Endodermal cell (in vitro differentiated cells): ENCODE measurements around the gene LCE1D. TPM values are rescaled to one million over a fixed set of nuclear protein-coding genes. Genes with fewer than 3 reads are reported as not detected.

Source experiments
- DNase-seq: peaks from one replicate; pipeline ENCODE4 v3.0.0-alpha.2; 2017
- H3K27ac ChIP-seq: 2 replicates; pipeline ENCODE4 v1.5.1; 2013; ENCODE audit warnings: mild to moderate bottlenecking, low read depth, low read length, moderate library complexity
- H3K27me3 ChIP-seq: 2 replicates; pipeline ENCODE4 v1.6.1; 2013; ENCODE audit warnings: mild to moderate bottlenecking, low read length, moderate library complexity; ENCODE audit not compliant: insufficient read depth, control insufficient read depth, poor library complexity, severe bottlenecking
- H3K36me3 ChIP-seq: 2 replicates; pipeline ENCODE4 v1.7.0; 2013; ENCODE audit warnings: mild to moderate bottlenecking, low read length, moderate library complexity; ENCODE audit not compliant: control insufficient read depth, insufficient read depth
- H3K4me1 ChIP-seq: one replicate; pipeline ENCODE4 v1.7.0; 2013; ENCODE audit warnings: low read length; ENCODE audit not compliant: control insufficient read depth, insufficient read depth
- H3K4me3 ChIP-seq: 2 replicates; pipeline ENCODE4 v1.5.1; 2013; ENCODE audit warnings: mild to moderate bottlenecking, low read length, moderate library complexity
- H3K9ac ChIP-seq: 2 replicates; pipeline ENCODE4 v1.6.1; 2013; ENCODE audit warnings: mild to moderate bottlenecking, low read length, moderate library complexity; ENCODE audit not compliant: poor library complexity, severe bottlenecking; ENCODE audit errors: extremely low read depth
- H3K9me3 ChIP-seq: 2 replicates; pipeline ENCODE4 v1.6.1; 2013; ENCODE audit warnings: mild to moderate bottlenecking, low read length, moderate library complexity; ENCODE audit not compliant: control insufficient read depth
- H3K27ac Mint-ChIP-seq: 2 replicates; pipeline ENCODE4 v1.8.0; 2020; ENCODE audit warnings: mixed read lengths
- H3K27me3 Mint-ChIP-seq: 2 replicates; pipeline ENCODE4 v1.8.0; 2021; ENCODE audit warnings: mild to moderate bottlenecking, mixed read lengths; ENCODE audit not compliant: insufficient read depth
- H3K36me3 Mint-ChIP-seq: 2 replicates; pipeline ENCODE4 v1.8.0; 2020; ENCODE audit warnings: low read depth, mixed read lengths
- H3K4me1 Mint-ChIP-seq: 2 replicates; pipeline ENCODE4 v1.8.0; 2020; ENCODE audit warnings: mixed read lengths
- H3K4me3 Mint-ChIP-seq: 2 replicates; pipeline ENCODE4 v1.8.0; 2020; ENCODE audit warnings: mild to moderate bottlenecking, moderate library complexity, mixed read lengths
- H3K9me3 Mint-ChIP-seq: 2 replicates; pipeline ENCODE4 v1.8.0; 2020; ENCODE audit warnings: mild to moderate bottlenecking, mixed read lengths
- WGBS, 2 experiments: methylation state at CpG; one replicate each; pipeline versions ENCODE4 v1.1.5 to v1.1.7; 2013; ENCODE audit warnings: missing lambda C conversion rate in 2 of 2, mixed read lengths in 1 of 2; ENCODE audit not compliant: insufficient coverage in 1 of 2, insufficient read length in 1 of 2; 5-methylcytosine and 5-hydroxymethylcytosine counted together
- total RNA-seq, 2 donors: library from RNA; stranded (reverse); fragmentation: NEBNext Ultra II Directional in 1 of 2; extraction: Animal tissue kit (Norgen Biotek cat#: 25700) in 1 of 2; gene quantifications; 2 replicates in 1 of 2; 3 replicates in 1 of 2; pipeline ENCODE4 v1.2.1, GENCODE V29; 2021
- TF ChIP-seq, protein P1 (sequence below): fragments of 200-600 bp; sonication (generic); conservative IDR thresholded peaks from 2 replicates; pipeline ENCODE4 v1.5.0; 2021; ENCODE audit warnings: antibody characterized with exemption, mild to moderate bottlenecking

Gene LCE1D
- total RNA-seq, 2 donors from 2014 or later = not detected

DNA sequence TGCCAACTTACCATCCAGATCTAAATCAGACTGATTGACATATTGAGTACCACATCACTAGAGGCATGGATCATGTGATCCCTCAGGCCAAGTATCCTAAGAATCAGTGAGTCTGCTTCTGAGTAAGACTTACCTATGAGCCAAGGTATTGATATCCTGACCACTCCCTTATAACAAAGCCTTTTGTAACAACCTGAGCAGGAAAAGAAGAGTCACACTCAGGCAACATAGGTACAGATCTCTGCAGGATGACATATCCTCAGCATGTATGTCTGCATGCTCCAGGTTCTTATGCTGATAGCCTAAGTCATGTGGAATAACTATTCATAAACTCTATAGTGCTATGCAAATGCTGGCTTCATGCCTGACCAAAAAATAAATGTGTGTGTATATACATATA, 28.4 kb downstream of the LCE1D start:
- Mint-ChIP-seq H3K4me1 (no peaks in the 10 kb centered on the region), H3K9me3 (peaks cover 67% of the 10 kb centered on the region)
- H3K9me3 ChIP-seq = peaks cover 64% of the 10 kb centered on the region

DNA sequence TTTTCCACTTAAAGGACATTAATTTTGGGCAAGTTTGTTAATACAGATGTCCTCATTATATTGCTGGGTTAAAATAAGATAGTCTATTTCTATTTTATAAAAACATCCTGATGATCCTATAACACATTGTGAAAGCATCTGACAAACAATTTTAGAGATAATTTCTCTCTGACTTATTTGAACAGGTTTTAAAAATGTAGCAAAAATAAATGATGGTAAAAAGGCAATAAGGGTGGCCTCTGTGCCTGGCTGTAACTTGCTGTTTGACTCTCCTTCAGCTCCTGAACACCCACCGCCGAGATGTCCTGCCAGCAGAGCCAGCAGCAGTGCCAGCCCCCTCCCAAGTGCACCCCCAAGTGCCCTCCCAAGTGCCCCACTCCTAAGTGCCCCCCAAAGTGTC, 30.7 kb downstream of the LCE1D start, which contains the start of gene LCE1A:
TSS of gene LCE1A (plus strand) at position 301 of the 400 bp plus-strand sequence. CDS start at position 301, 0 bp downstream.
- H3K9me3 ChIP-seq = peaks cover 53% of the 10 kb centered on the region
- no peaks in the 10 kb centered on the region for H3K4me1 ChIP-seq
- Mint-ChIP-seq H3K36me3 (no peaks in the 10 kb centered on the region), H3K27ac (no peak within 1 kb of the TSS), H3K9me3 (peaks cover 78% of the 10 kb centered on the region), H3K4me1 (no peaks in the 10 kb centered on the region), H3K4me3 (no peak within 1 kb of the TSS), H3K27me3 (no peaks in the 10 kb centered on the region)
- 60 to 81% methylated on average over 2 of the region's 2 CpGs for WGBS, 2 experiments
- no peaks in the 10 kb centered on the region for H3K27me3 ChIP-seq
- TF ChIP-seq, protein P1, sequence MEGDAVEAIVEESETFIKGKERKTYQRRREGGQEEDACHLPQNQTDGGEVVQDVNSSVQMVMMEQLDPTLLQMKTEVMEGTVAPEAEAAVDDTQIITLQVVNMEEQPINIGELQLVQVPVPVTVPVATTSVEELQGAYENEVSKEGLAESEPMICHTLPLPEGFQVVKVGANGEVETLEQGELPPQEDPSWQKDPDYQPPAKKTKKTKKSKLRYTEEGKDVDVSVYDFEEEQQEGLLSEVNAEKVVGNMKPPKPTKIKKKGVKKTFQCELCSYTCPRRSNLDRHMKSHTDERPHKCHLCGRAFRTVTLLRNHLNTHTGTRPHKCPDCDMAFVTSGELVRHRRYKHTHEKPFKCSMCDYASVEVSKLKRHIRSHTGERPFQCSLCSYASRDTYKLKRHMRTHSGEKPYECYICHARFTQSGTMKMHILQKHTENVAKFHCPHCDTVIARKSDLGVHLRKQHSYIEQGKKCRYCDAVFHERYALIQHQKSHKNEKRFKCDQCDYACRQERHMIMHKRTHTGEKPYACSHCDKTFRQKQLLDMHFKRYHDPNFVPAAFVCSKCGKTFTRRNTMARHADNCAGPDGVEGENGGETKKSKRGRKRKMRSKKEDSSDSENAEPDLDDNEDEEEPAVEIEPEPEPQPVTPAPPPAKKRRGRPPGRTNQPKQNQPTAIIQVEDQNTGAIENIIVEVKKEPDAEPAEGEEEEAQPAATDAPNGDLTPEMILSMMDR = no peak
- DNase-seq = no peak
- H3K9ac ChIP-seq = no peak within 1 kb of the TSS
- no peak within 1 kb of the TSS for H3K27ac ChIP-seq
- H3K36me3 ChIP-seq = no peaks in the 10 kb centered on the region
- H3K4me3 ChIP-seq = no peak within 1 kb of the TSS

More for the DNA sequence above, 28.4 kb downstream of the LCE1D start:
- Histone ChIP-seq H3K4me3 (no peak overlapping the region), H3K27ac (no peak overlapping the region), H3K4me1 (no peaks in the 10 kb centered on the region), H3K36me3 (no peaks in the 10 kb centered on the region), H3K9ac (no peak overlapping the region), H3K27me3 (no peaks in the 10 kb centered on the region)
- TF ChIP-seq, protein P1 = no peak
- DNase-seq = no peak
- no peak overlapping the region for H3K4me3 Mint-ChIP-seq
- peaks cover 2% of the 10 kb centered on the region for H3K36me3 Mint-ChIP-seq
- H3K27me3 Mint-ChIP-seq = no peaks in the 10 kb centered on the region
- H3K27ac Mint-ChIP-seq = no peak overlapping the region

DNA sequence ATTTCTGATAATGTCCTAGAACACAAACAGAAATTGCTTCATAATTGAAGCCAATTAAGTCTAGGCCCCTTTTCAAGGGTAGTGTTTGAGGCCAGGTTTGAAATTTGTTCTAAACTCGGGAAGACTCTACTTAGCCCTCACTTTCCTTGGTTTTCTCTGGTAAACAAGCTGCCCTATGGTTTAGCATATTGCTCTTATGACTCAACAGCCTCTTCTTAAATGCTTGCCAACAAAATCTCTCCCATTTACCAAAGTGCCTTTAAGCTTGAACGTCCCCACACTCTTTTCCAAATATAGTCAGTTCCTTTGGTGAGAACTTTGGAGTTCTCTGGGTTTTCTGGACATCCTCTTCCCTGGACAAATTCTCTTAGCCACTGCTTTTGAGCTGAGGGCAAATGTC, 40.3 kb downstream of the LCE1D start:
- DNase-seq = no peak
- Histone ChIP-seq H3K9ac (no peak overlapping the region), H3K27ac (no peak overlapping the region), H3K4me3 (no peak overlapping the region), H3K4me1 (no peaks in the 10 kb centered on the region), H3K27me3 (no peaks in the 10 kb centered on the region), H3K9me3 (peaks cover 35% of the 10 kb centered on the region), H3K36me3 (no peaks in the 10 kb centered on the region)
- Mint-ChIP-seq H3K27ac (no peak overlapping the region), H3K36me3 (no peaks in the 10 kb centered on the region), H3K9me3 (peaks cover 78% of the 10 kb centered on the region), H3K4me1 (no peaks in the 10 kb centered on the region), H3K27me3 (no peaks in the 10 kb centered on the region), H3K4me3 (no peak overlapping the region)
- TF ChIP-seq, protein P1 = no peak
- WGBS, 2 experiments = 0 to 26% methylated on average over 1 to 2 of the region's 2 CpGs
